Lung (tissue), 12 donors: ENCODE results near the gene NUP210L. TPM values are rescaled to one million over a fixed set of nuclear protein-coding genes. Genes with fewer than 3 reads are reported as not detected.
A peak's percentile ranks its signal among the peaks of the same experiment; 100 is the strongest.

Experiments used
- ATAC-seq: fragments of 200-7000 bp; cut with Tn5 transposase; one replicate; pipeline ENCODE4 v1.9.1; 2020; ENCODE audit warnings: moderate number of reproducible peaks; ENCODE audit not compliant: insufficient read depth, low FRiP score
- DNase-seq, 3 donors: peaks; one replicate each; pipeline ENCODE4 v3.0.0-alpha.2; 2013 to 2017
- H3K27ac ChIP-seq, 2 donors: one replicate each; pipeline ENCODE4 v1.5.1; 2013; ENCODE audit warnings: mild to moderate bottlenecking in 2 of 2, moderate library complexity in 2 of 2, control low read depth in 1 of 2, inconsistent platforms in 1 of 2, low read depth in 1 of 2, low read length in 1 of 2
- H3K27me3 ChIP-seq, 3 donors: one replicate each; pipeline ENCODE4 v1.5.1; 2013; ENCODE audit warnings: low read length in 2 of 3; ENCODE audit not compliant: control insufficient read depth in 3 of 3, insufficient read depth in 3 of 3
- H3K36me3 ChIP-seq, 4 donors: one replicate each; pipeline ENCODE4 v1.5.1; 2013; ENCODE audit warnings: low read length in 4 of 4, mild to moderate bottlenecking in 1 of 4, moderate library complexity in 1 of 4; ENCODE audit not compliant: control insufficient read depth in 4 of 4, insufficient read depth in 4 of 4
- H3K4me1 ChIP-seq, 5 donors: one replicate each; pipeline ENCODE4 v1.5.1; 2013; ENCODE audit warnings: low read length in 5 of 5, mild to moderate bottlenecking in 2 of 5, moderate library complexity in 1 of 5; ENCODE audit not compliant: control insufficient read depth in 5 of 5, insufficient read depth in 5 of 5
- H3K4me3 ChIP-seq: one replicate; pipeline ENCODE4 v1.5.1; 2013; ENCODE audit warnings: mild to moderate bottlenecking, control low read depth, moderate library complexity
- H3K9ac ChIP-seq, 2 donors: one replicate each; pipeline ENCODE4 v1.5.1; 2013; ENCODE audit warnings: low read length in 2 of 2, control low read depth in 1 of 2; ENCODE audit not compliant: insufficient read depth in 1 of 2
- H3K9me3 ChIP-seq, 4 donors: one replicate each; pipeline ENCODE4 v1.5.1; 2013; ENCODE audit warnings: low read length in 3 of 4, mild to moderate bottlenecking in 1 of 4, moderate library complexity in 1 of 4; ENCODE audit not compliant: control insufficient read depth in 4 of 4, insufficient read depth in 3 of 4
- WGBS, 2 donors: extraction: QIAGEN DNeasy Blood & Tissue Kit; methylation state at CpG; one replicate each; pipeline ENCODE4 v1.1.7; 2013; 5-methylcytosine and 5-hydroxymethylcytosine counted together
- polyA plus RNA-seq, 2 donors: library from polyadenylated mRNA; stranded (reverse); fragments of 200-250 nt; gene quantifications; one replicate each; pipeline ENCODE4 v1.2.1, GENCODE V29; 2013
- total RNA-seq, 2 donors: library from RNA; depleted of rRNA in 1 of 2; stranded (reverse); fragments of >200 nt in 1 of 2; gene quantifications; one replicate each; pipeline ENCODE4 v1.2.1, GENCODE V29; 2014 to 2021
- TF ChIP-seq, protein P1 (sequence below): IDR thresholded peaks from 2 replicates; pipeline ENCODE4 v1.5.1; 2012; ENCODE audit warnings: mild to moderate bottlenecking; ENCODE audit errors: control extremely low read depth, extremely low read depth
- donor health status: control.
- donor health status: control.
- donor health status: Bipolar disorder and iron deficiency.
- donor health status: healthy.
- donor health status: DM: yes; HTN: yes; CAD: no.

Gene NUP210L
- total and polyA plus RNA-seq, 4 donors: 0.03 to 0.26 (median 0.09) TPM

DNA sequence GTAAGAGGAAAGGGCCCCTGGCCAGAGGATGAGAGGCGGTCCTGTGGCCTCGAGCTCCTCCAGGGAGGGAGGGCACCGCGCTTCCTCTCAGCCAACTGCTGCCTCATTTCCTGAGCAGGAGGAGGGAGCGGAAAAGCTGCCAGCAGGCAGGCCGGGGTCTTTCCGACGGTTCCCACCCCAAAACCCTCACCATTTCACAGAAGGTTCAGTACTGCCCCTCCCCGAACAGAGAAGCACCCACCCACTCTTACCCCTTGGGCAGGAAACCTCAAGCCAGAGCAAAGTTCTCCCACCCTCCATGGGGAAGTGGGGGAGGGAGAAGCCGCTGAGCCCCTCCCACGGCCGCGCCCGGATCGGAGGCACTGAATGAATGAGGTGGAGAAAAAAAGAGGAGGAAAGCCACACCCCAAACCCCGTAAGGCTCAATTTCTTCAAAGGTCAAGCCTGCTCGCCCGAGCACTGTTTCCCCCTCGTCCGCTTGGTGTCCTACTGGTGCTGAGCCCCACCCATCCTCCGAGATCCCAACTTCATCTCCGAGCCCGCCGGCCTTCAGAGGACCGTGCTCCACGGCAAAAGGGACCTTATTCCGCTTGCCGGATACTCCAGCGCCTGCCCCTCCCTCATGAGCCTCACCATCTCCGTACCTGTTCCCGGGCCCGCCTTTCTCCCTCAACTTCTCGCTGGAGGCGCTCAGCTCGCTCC lies 27.6 kb upstream of the NUP210L start:
- DNase-seq: peak; percentile 73 to 80 (median 75)
- peak; percentile 63 for ATAC-seq
- H3K9ac ChIP-seq: peak overlapping the region; percentile 57 to 79
- TF ChIP-seq, protein P1, sequence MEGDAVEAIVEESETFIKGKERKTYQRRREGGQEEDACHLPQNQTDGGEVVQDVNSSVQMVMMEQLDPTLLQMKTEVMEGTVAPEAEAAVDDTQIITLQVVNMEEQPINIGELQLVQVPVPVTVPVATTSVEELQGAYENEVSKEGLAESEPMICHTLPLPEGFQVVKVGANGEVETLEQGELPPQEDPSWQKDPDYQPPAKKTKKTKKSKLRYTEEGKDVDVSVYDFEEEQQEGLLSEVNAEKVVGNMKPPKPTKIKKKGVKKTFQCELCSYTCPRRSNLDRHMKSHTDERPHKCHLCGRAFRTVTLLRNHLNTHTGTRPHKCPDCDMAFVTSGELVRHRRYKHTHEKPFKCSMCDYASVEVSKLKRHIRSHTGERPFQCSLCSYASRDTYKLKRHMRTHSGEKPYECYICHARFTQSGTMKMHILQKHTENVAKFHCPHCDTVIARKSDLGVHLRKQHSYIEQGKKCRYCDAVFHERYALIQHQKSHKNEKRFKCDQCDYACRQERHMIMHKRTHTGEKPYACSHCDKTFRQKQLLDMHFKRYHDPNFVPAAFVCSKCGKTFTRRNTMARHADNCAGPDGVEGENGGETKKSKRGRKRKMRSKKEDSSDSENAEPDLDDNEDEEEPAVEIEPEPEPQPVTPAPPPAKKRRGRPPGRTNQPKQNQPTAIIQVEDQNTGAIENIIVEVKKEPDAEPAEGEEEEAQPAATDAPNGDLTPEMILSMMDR: no peak
- H3K36me3 ChIP-seq: peaks cover 0 to 10% (median 4%) of the 10 kb centered on the region in 4 donors
- 0% methylated on average over 35 of the region's 35 CpGs for WGBS, 2 donors
- no peaks in the 10 kb centered on the region for H3K27me3 ChIP-seq
- H3K4me3 ChIP-seq: peak overlapping the region; percentile 81
- H3K27ac ChIP-seq: peak overlapping the region; percentile 91 to 95
- no peaks in the 10 kb centered on the region for H3K9me3 ChIP-seq
- peaks cover 3 to 32% (median 8%) of the 10 kb centered on the region in 5 donors for H3K4me1 ChIP-seq

DNA sequence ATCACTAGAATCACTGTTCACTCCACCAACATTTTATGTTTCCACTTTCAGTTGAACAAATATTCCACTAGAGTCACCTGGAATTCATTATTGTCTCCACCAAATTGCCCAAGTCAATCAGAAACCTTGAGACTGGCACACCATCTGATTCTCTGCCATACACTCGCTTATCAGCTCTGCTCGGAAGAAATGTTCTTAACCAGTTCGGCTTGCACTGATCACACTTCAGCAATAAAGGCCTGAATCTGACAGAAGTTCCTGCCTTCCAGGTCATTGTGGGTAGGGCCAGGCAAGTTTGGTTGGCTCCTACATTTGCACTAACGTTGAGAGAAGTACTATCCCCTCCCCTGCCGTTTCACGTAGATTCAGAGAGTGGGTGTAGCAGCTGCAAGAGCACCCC lies 27.1 kb upstream of the NUP210L start:
- peak overlapping the region; percentile 57 to 79 for H3K9ac ChIP-seq
- H3K4me3 ChIP-seq: peak overlapping the region; percentile 81
- no peaks in the 10 kb centered on the region for H3K27me3 ChIP-seq
- 0% methylated on average over 6 of the region's 6 CpGs for WGBS, 2 donors
- no peak for DNase-seq
- ATAC-seq: no peak
- TF ChIP-seq, protein P1: no peak
- H3K36me3 ChIP-seq: peaks cover 0 to 10% (median 4%) of the 10 kb centered on the region in 4 donors
- peak overlapping the region; percentile 91 to 95 for H3K27ac ChIP-seq
- H3K4me1 ChIP-seq: peaks cover 3 to 37% (median 10%) of the 10 kb centered on the region in 5 donors
- H3K9me3 ChIP-seq: no peaks in the 10 kb centered on the region

DNA sequence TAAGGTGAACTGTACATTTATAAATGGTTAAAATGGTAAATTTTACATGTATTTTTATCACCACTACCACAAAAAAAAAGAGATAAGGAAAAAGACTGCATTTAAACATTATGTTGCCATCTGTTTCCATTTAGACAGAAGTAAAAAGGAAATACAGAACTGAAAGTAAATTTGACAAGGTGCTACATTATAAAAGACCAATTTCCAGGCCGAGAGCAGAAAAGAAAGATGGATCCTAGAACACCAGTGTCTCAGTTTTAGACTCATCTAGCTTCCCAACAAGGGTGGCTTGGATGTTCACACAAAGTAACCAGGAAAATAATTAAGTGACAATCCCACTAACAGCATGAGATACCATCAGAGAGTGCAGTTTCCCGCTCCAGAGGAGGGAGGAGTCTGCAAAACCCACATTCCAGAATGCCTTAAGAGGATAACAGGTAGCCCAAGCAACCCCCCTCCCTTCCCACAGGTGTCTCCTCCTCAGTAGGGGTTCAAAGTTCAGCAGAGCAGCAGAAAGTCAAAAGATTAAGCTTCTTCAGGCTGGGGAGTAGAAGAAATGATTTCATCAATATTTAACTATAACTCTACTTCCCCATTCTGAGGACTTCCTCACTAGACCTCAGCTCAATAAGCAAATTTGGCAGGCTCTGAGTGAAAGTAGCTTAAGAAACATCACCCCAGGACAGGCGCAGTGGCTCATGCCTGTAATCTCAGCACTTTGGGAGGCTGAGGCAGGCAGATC lies 25.2 kb upstream of the NUP210L start:
- Histone ChIP-seq H3K4me3 (no peak overlapping the region), H3K27ac (peak overlapping the region in 1 of 2 donors; percentile 60), H3K4me1 (peaks cover 3 to 41% (median 13%) of the 10 kb centered on the region in 5 donors), H3K27me3 (no peaks in the 10 kb centered on the region), H3K9me3 (no peaks in the 10 kb centered on the region), H3K36me3 (peaks cover 0 to 13% (median 11%) of the 10 kb centered on the region in 4 donors), H3K9ac (no peak overlapping the region)
- DNase-seq: no peak
- TF ChIP-seq, protein P1: no peak
- 38 to 52% methylated on average over 3 of the region's 3 CpGs for whole genome bisulfite sequencing, 2 donors
- no peak for ATAC-seq
